Anterior cingulate cortex (tissue), 58 donors: ENCODE results near the gene DYNC2H1.
A peak's percentile ranks its signal among the peaks of the same experiment; 100 is the strongest.
"Not testable (repeated sequence)": the region's sequence is repeated elsewhere in the genome, so short reads cannot be mapped to it uniquely, and the experiment has no call there.

Source experiments
- DNase-seq, 58 donors: peaks; one replicate each; lab custom pipeline; 2025; lab: John Stamatoyannopoulos, UW

The DYNC2H1 gene

DNA sequence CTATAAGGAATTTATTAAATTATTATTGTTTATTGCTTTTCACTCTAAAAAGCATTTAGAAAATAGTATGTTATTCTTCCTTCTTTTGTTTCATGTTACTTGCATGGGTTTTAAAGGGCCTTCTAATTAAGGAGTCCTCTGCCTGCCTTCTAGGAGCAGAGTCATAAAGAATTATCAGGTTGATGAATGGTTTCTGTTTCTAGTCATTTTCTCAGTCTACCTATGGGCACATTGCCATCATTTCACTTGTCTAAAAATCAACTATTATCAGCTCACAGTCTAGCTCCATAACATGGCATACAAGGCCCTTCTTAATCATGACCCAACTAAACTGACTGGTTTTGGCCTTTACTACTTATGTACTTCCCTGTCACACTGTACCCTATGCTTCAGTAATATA, 16.2 kb downstream of the DYNC2H1 start:
- no peak for DNase-seq

DNA sequence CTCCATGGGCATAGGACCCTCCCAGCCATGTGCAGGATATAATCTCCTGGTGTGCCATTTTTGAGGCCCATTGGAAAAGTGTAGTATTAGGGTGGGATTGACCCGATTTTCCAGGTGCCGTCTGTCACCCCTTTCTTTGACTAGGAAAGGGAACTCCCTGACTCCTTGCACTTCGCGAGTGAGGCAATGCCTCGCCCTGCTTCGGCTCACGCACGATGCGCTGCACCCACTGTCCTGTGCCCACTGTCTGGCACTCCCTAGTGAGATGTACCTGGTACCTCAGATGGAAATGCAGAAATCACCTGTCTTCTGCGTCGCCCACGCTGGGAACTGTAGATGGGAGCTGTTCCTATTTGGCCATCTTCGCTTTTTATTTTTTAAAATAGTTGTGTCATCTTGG, 32.8 kb downstream of the DYNC2H1 start:
- not testable (repeated sequence) for DNase-seq

- DNase-seq = no peak
Measured at GRCh38 chr11:103147627-103148026, 38.4 kb downstream of the DYNC2H1 start.

GRCh38 chr11:103157542-103157941, 48.3 kb downstream of the DYNC2H1 start:
- DNase-seq = no peak

DNA sequence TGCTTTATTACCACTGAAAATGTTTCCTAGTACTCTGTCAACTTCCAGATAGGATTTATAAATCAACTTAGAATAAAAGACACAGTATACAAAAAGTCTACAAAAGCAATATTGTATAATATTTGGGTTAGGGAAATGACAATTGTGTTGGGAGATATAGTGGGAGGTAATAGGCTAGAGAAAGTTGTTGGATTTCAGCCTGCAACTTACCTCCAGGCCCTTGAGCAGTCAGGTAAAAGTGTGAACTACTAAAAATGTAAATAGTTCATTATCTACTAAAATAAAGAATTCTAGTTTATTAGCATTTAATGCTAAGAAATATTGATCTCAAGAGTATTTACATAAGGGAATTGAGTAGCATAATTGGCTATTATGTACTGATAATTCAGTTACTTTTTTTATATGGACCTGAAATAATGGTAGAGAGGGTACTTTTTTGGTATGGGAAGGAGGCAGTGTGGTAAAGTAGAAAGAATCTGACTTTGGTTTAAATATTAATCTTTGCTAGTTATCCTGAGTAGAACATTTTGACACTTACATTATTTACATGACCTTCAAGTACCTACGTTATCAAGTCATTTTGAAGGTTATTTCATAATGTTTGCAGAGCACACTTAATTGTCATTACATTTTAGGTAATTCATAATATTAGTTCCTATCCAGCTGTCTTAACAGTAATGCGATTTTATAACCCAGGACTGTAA, 55.0 kb downstream of the DYNC2H1 start:
- DNase-seq = no peak

GRCh38 chr11:103167166-103167565, 57.9 kb downstream of the DYNC2H1 start:
- no peak for DNase-seq

DNA sequence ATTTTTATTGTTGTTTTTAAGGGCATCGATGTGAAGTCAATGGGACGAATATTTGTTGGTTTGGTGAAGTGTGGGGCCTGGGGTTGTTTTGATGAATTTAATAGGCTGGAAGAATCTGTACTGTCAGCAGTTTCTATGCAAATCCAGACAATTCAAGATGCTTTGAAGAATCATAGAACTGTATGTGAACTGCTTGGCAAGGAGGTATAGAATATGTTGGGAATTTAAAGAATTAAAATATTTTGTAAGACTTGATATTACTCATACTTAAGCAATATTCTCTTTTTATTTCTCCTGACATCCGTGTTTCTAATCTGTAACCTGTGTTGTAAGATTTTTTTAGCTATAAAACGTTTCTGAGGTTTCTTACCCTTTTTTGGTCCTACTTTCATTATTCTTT, 61.6 kb downstream of the DYNC2H1 start:
- DNase-seq = no peak

GRCh38 chr11:103175461-103176129, 66.4 kb downstream of the DYNC2H1 start:
- no peak for DNase-seq

GRCh38 chr11:103183981-103184611, 74.9 kb downstream of the DYNC2H1 start:
- no peak for DNase-seq

GRCh38 chr11:103202048-103202651, 92.9 kb downstream of the DYNC2H1 start:
- DNase-seq = no peak

DNA sequence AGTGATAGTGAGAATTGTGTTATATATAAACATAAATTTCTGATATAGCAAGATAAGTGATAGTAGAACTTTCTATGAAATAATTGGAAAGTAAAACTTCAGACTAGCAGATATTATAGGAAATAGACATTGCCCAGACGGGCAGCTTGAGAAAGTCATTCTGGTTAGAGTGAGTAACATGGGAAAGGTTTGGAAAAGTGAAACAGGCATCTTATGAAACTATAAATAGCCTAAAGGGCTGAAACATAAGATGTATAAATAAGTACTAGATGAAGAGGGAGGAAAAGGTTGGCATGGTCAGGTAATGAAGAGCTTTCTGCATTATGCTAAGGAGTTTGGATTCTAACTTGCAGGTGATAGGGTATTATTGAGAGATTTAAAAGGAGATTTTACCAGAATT, 101.3 kb downstream of the DYNC2H1 start:
- no peak for DNase-seq

- no peak for DNase-seq
Measured at GRCh38 chr11:103215812-103216211, 106.6 kb downstream of the DYNC2H1 start.

DNA sequence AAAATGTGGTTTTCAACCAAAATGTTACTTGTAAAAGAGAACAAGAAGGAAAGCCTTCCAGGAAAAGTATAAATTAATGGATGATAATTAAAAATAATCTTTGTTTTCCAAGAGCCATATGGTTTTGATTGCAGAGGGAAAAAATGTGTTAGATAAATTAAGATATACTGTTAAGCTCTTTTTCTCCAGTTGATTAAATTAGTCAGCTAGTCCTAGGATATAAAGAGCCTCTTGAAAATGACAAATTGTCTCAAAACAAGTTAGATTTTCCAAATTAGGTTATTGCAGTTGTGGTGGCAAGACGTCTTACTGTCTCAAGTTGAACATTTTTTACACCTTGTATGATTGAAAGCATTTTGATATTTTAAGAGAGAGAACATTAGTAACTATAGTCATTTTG, 110.9 kb downstream of the DYNC2H1 start:
- no peak for DNase-seq

GRCh38 chr11:103222806-103223205, 113.6 kb downstream of the DYNC2H1 start:
- DNase-seq = no peak

GRCh38 chr11:103228807-103229206, 119.6 kb downstream of the DYNC2H1 start:
- DNase-seq = no peak

DNA sequence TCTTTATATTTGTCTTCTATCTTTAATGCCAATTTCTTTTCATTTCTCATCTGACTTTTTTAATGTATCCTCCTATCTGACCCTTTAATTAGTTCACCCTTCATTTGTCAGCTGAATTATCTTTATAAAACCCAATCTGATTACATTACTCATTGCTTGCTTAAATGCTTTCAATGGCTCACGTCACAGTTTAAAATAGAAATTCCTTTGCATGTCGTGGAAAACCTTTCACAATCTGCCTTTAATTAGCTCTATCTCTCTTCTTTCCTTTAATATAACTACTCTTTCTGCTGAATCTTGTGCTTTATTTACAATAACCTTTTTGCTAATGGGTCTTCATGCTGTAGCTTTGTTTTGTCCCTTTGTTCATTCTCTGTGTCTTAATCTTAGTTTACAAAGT, 125.7 kb downstream of the DYNC2H1 start:
- DNase-seq = no peak

DNA sequence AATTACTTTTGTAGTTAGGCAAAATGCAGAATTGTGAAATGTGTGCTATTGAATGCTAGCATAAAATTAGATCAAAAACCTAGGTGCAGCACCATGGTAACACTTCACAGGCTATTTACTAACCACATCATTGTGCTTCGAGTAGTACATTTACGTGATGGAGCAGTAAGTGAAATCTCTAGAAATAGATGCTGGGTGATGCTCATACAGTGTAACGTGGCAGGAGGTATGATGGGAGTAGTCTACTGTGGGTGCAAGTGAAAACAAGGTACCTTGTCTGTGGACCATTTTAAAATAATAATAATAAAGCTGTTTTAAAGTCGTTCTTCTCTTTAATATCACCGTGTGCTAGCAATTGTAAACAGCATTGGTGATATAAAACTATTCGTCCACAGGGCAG, 132.3 kb downstream of the DYNC2H1 start:
- no peak for DNase-seq

- DNase-seq = no peak
Measured at GRCh38 chr11:103254123-103254522, 144.9 kb downstream of the DYNC2H1 start.

DNA sequence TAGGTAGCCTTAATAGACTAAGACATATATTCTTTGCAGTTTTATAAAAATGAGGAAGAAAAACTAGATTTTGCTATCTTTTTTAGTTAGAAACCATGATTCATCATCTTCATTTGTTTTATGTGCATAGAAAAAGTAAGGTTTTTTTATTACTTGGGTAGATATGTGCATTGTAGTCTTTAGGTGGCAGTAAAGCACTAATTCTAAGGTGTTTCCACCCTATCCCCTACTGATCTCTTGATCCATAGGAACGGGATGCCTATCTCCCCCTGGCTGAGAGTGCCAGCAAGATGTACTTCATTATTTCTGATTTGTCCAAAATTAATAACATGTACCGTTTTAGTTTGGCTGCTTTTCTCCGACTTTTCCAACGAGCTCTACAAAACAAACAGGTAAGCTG, 148.1 kb downstream of the DYNC2H1 start:
- DNase-seq = no peak

GRCh38 chr11:103266167-103266831, 157.1 kb downstream of the DYNC2H1 start:
- peak in 45 of 58 donors; percentile 1 to 79 (median 31) for DNase-seq

DNA sequence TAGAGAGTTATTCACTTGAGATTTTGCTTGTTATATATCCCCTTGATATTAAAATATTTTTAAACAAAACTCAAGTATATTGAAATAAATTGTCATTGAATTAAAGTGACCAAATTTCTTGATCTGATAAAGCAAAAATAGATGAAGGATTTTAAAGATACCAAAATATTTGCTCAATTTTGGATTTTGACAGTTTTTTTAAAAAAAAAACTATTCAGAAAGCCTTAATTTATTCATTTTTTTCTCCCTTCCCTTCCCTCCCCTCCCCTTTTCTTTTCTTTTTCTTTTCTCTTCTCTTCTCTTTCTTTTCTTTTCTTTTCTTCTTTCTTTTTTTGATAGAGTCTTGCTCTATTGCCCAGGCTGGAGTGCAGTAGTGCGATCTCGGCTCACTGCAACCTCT, 163.7 kb downstream of the DYNC2H1 start:
- no peak for DNase-seq
